Measurements from ENCODE around the gene MED13L. TPM values are rescaled to one million over a fixed set of nuclear protein-coding genes. Genes with fewer than 3 reads are reported as not detected.

Gene MED13L
- total RNA-seq, 1 experiment from 2014 or later, result 94.1 TPM

- Histone ChIP-seq H3K27ac (ENCODE audit: low read depth, low read length, poor library complexity, severe bottlenecking) (no peak overlapping the region), H3K4me1 (ENCODE audit: insufficient read depth, low read length, poor library complexity, severe bottlenecking) (peaks cover 75% of the 10 kb centered on the region), H3K4me3 (ENCODE audit: low read depth, low read length, poor library complexity, severe bottlenecking) (no peak overlapping the region), H3K36me3 (ENCODE audit: insufficient read depth, low read length, poor library complexity, severe bottlenecking) (no peaks in the 10 kb centered on the region), H3K9me3 (ENCODE audit: low read depth, low read length, poor library complexity, severe bottlenecking) (no peaks in the 10 kb centered on the region), H3K27me3 (replicated peaks; ENCODE audit: insufficient read depth, low read depth, low read length, poor library complexity) (no peaks in the 10 kb centered on the region)
- no TSS peak for BruUV-seq (replicated peaks)
- CTCF ChIA-PET, result no interaction called here
- TF ChIP-seq, protein P1, sequence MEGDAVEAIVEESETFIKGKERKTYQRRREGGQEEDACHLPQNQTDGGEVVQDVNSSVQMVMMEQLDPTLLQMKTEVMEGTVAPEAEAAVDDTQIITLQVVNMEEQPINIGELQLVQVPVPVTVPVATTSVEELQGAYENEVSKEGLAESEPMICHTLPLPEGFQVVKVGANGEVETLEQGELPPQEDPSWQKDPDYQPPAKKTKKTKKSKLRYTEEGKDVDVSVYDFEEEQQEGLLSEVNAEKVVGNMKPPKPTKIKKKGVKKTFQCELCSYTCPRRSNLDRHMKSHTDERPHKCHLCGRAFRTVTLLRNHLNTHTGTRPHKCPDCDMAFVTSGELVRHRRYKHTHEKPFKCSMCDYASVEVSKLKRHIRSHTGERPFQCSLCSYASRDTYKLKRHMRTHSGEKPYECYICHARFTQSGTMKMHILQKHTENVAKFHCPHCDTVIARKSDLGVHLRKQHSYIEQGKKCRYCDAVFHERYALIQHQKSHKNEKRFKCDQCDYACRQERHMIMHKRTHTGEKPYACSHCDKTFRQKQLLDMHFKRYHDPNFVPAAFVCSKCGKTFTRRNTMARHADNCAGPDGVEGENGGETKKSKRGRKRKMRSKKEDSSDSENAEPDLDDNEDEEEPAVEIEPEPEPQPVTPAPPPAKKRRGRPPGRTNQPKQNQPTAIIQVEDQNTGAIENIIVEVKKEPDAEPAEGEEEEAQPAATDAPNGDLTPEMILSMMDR (conservative IDR thresholded peaks at IDR 0.05; ENCODE audit: low read depth, low read length), result no peak
- no peak for TF ChIP-seq EZH2 (IDR thresholded peaks at IDR 0.05; ENCODE audit: borderline replicate concordance, low read depth, low read length, poor library complexity, severe bottlenecking)
- intact Hi-C loops (cut with micrococcal nuclease; ENCODE audit: unreplicated experiment), result no loop called here
- POLR2A ChIA-PET (ENCODE audit: low non-redundant PET), result no interaction called here
- no peak for DNase-seq (ENCODE audit: low spot score)
Observed at GRCh38 chr12:116125956-116126566, 151.4 kb downstream of the MED13L start.

DNA sequence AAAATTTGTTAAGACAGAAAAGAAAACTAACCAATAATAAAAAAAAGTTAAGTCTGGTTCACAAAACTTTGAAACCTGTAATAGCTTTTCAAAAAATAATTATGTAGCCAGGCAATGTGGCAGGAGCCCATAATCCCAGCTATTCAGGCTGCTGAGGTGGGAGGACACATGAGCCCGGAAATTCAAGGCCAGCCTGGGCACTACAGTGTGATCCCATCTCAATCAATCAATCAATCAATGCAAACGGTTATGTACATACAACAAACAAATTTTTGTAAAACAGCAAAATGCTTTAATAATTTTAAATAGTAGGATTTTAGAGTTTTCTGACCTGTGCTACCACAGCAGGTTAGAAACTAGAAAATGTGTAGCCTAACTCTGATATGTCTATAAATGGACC lies 152.4 kb downstream of the MED13L start:
- no peak for TF ChIP-seq EZH2 (IDR thresholded peaks at IDR 0.05; ENCODE audit: borderline replicate concordance, low read depth, low read length, poor library complexity, severe bottlenecking)
- TF ChIP-seq, protein P1 (conservative IDR thresholded peaks at IDR 0.05; ENCODE audit: low read depth, low read length), result no peak

DNA sequence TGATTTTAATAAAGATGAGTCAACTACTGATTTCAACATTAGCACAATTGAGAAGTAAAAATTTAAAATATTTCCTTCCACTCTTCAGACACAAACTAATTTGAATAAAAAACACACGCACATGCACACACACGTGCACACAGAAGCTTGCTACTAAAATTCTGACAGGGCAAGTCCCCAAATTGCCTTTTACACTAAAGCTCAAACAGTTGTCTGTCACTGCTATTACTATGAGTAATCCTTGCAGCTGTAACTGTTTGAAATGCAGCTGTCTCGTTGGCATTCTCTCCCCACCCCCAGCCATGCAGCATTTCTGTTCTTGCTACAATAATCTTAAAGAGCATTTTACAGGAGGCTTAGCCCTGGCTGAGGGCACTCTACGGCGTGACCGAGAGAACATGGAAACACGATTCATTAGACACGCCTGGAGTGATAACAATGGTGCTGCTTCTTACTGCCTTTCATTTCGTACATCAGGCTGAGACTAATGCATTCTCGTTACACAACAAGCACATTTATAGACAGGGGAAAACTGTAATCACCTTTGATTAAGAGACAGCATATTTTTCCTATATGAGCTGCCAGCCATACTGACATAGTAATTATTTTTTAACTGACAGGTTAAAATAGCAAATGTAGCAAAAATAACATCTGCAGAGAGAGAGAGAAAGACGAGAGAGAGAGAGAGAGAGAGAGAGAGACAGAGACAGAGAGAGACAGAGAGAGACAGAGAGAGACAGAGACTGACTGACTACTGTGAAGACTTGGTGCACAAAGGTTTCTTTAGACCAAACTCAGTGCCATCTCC lies 153.8 kb downstream of the MED13L start:
- Histone ChIP-seq H3K36me3 (ENCODE audit: insufficient read depth, low read length, poor library complexity, severe bottlenecking) (no peaks in the 10 kb centered on the region), H3K4me1 (ENCODE audit: insufficient read depth, low read length, poor library complexity, severe bottlenecking) (peaks cover 85% of the 10 kb centered on the region), H3K27ac (ENCODE audit: low read depth, low read length, poor library complexity, severe bottlenecking) (peak overlapping the region; percentile 44), H3K4me3 (ENCODE audit: low read depth, low read length, poor library complexity, severe bottlenecking) (peak overlapping the region; percentile 36), H3K9me3 (ENCODE audit: low read depth, low read length, poor library complexity, severe bottlenecking) (no peaks in the 10 kb centered on the region), H3K27me3 (replicated peaks; ENCODE audit: insufficient read depth, low read depth, low read length, poor library complexity) (no peaks in the 10 kb centered on the region)
- intact Hi-C loops (cut with micrococcal nuclease; ENCODE audit: unreplicated experiment), result loop anchor here (5.0 kb wide), 1 partner anchor 106 kb away; no protein-coding TSS in a partner anchor
- ChIA-PET POLR2A (ENCODE audit: low non-redundant PET) (interaction anchor here (0.5 kb wide), 1 partner anchor 124 kb away, joined by 4 read pairs; no protein-coding TSS in a partner anchor), CTCF (no interaction called here)
- DNase-seq (ENCODE audit: low spot score), result peak; percentile 96
- BruUV-seq (replicated peaks), result no TSS peak
- TF ChIP-seq EZH2 (IDR thresholded peaks at IDR 0.05; ENCODE audit: borderline replicate concordance, low read depth, low read length, poor library complexity, severe bottlenecking), result no peak
- TF ChIP-seq, protein P1 (conservative IDR thresholded peaks at IDR 0.05; ENCODE audit: low read depth, low read length), result no peak

More for the DNA sequence above, 152.4 kb downstream of the MED13L start:
- Histone ChIP-seq H3K9me3 (ENCODE audit: low read depth, low read length, poor library complexity, severe bottlenecking) (no peaks in the 10 kb centered on the region), H3K36me3 (ENCODE audit: insufficient read depth, low read length, poor library complexity, severe bottlenecking) (no peaks in the 10 kb centered on the region), H3K4me3 (ENCODE audit: low read depth, low read length, poor library complexity, severe bottlenecking) (no peak overlapping the region), H3K27me3 (replicated peaks; ENCODE audit: insufficient read depth, low read depth, low read length, poor library complexity) (no peaks in the 10 kb centered on the region), H3K27ac (ENCODE audit: low read depth, low read length, poor library complexity, severe bottlenecking) (no peak overlapping the region), H3K4me1 (ENCODE audit: insufficient read depth, low read length, poor library complexity, severe bottlenecking) (peaks cover 75% of the 10 kb centered on the region)
- no TSS peak for BruUV-seq (replicated peaks)
- POLR2A ChIA-PET (ENCODE audit: low non-redundant PET), result no interaction called here
- DNase-seq (ENCODE audit: low spot score), result no peak
- intact Hi-C loops (cut with micrococcal nuclease; ENCODE audit: unreplicated experiment), result no loop called here
- CTCF ChIA-PET, result no interaction called here

Data from A673 (cell line).